Ishikawa (cell line): ENCODE measurements around the gene FURIN.

ENCODE experiments used
- CEBPB ChIP-seq: IDR thresholded peaks from 2 replicates; pipeline ENCODE4 v1.6.1; 2012
- CREB1 ChIP-seq: IDR thresholded peaks from 2 replicates; pipeline ENCODE4 v1.6.1; 2012; ENCODE audit warnings: low read depth
- EGR1 ChIP-seq: IDR thresholded peaks from 2 replicates; pipeline ENCODE4 v1.6.1; 2012
- EP300 ChIP-seq: IDR thresholded peaks from 2 replicates; pipeline ENCODE4 v1.6.1; 2012; ENCODE audit warnings: borderline replicate concordance
- FOXM1 ChIP-seq: IDR thresholded peaks from 2 replicates; pipeline ENCODE4 v1.6.1; 2012; ENCODE audit warnings: low read depth, borderline replicate concordance
- NFIC ChIP-seq: IDR thresholded peaks from 2 replicates; pipeline ENCODE4 v1.6.1; 2012
- RAD21 ChIP-seq: IDR thresholded peaks from 2 replicates; pipeline ENCODE4 v1.6.1; 2012; ENCODE audit warnings: low read depth
- TAF1 ChIP-seq: IDR thresholded peaks from 2 replicates; pipeline ENCODE4 v1.6.1; 2012; ENCODE audit warnings: low read depth, mild to moderate bottlenecking
- TCF12 ChIP-seq: IDR thresholded peaks from 2 replicates; pipeline ENCODE4 v1.6.1; 2012; ENCODE audit warnings: low read depth
- TEAD4 ChIP-seq: IDR thresholded peaks from 2 replicates; pipeline ENCODE4 v1.6.1; 2012
- YY1 ChIP-seq: IDR thresholded peaks from 2 replicates; pipeline ENCODE4 v1.6.1; 2012; ENCODE audit warnings: low read depth
- ZBTB7A ChIP-seq: IDR thresholded peaks from 2 replicates; pipeline ENCODE4 v1.6.1; 2012; ENCODE audit warnings: low read depth
- TF ChIP-seq, protein P1 (sequence below): IDR thresholded peaks from 2 replicates; pipeline ENCODE4 v1.6.1; 2012
- TF ChIP-seq, protein P2 (sequence below): IDR thresholded peaks from 2 replicates; pipeline ENCODE4 v1.6.1; 2012
- TF ChIP-seq, protein P3 (sequence below): IDR thresholded peaks from 2 replicates; pipeline ENCODE4 v1.6.1; 2012; ENCODE audit warnings: low read depth, mild to moderate bottlenecking

Gene FURIN

DNA sequence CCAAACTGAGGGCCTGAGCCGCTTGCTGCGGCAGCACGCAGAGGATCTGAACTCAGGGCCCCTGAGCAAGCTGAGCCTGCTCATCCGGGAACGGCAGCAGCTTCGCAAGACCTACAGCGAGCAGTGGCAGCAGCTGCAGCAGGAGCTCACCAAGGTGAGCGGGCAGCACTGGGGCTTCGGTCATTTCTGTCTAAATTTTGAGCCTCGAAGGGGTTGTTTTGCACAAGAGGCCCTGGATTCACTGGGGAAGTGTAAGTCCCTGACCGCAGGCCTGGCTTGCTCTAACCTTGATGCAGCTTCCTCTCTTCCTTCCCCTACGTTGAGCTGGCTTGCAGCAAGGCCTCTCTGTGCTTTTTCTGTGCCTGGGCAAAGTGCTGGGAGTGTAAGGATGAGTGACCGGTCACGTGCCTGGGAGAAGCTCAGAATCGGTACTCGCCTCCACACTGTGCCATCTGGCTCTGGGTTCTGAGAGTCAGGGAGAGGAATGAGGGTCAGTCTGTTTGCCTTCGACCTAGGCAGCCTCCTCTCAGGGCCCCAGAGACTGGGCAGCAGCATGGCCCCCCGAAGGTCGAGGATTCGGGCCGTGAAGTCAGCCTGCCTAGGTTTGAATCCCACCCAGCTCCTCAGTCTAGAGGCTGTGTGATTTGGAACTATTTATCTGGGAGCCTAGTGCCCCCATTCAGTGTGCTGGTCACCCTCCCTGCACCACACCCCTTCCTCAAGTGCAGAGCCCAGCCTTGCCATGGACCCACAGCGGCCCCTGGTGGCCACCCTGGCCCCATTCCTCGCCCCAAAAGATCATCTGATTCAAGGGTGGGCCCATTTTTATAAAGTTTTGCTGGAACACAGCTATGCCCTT is 17.3 kb downstream of the FURIN start:
- TF ChIP-seq TAF1, result no peak
- TF ChIP-seq CREB1, result no peak
- no peak for TF ChIP-seq EGR1
- TF ChIP-seq YY1, result no peak
- TF ChIP-seq, protein P1, sequence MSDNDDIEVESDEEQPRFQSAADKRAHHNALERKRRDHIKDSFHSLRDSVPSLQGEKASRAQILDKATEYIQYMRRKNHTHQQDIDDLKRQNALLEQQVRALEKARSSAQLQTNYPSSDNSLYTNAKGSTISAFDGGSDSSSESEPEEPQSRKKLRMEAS, result no peak
- peak; percentile 97 for TF ChIP-seq RAD21
- no peak for TF ChIP-seq TCF12
- TF ChIP-seq CEBPB, result no peak
- TF ChIP-seq NFIC, result no peak
- no peak for TF ChIP-seq EP300
- peak; percentile 72; the same call in 1 of the 2 replicates for TF ChIP-seq ZBTB7A
- TF ChIP-seq, protein P2, sequence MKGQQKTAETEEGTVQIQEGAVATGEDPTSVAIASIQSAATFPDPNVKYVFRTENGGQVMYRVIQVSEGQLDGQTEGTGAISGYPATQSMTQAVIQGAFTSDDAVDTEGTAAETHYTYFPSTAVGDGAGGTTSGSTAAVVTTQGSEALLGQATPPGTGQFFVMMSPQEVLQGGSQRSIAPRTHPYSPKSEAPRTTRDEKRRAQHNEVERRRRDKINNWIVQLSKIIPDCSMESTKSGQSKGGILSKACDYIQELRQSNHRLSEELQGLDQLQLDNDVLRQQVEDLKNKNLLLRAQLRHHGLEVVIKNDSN, result no peak
- no peak for TF ChIP-seq FOXM1
- no peak for TF ChIP-seq TEAD4

DNA sequence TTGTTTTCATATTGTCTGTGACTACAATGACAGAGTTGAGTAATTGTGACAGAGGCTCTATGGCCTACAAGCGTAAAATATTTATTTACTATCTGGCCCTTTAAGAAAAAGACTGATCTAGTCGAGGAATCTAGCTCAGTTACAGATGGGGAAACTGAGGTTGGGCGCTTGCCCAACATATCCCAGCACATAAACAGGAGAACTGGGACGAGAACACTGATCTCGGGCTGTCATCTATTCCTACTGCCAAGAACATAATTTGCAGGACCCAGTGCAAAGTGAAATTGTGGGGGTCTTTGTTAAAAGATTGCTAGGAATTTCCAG is 17.9 kb downstream of the FURIN start:
- TF ChIP-seq TCF12 (no peak), CREB1 (no peak), CEBPB (no peak), EGR1 (no peak), ZBTB7A (no peak), TEAD4 (no peak), YY1 (no peak), NFIC (no peak), TAF1 (no peak)
- TF ChIP-seq, protein P2, result no peak
- TF ChIP-seq, protein P1, result no peak

DNA sequence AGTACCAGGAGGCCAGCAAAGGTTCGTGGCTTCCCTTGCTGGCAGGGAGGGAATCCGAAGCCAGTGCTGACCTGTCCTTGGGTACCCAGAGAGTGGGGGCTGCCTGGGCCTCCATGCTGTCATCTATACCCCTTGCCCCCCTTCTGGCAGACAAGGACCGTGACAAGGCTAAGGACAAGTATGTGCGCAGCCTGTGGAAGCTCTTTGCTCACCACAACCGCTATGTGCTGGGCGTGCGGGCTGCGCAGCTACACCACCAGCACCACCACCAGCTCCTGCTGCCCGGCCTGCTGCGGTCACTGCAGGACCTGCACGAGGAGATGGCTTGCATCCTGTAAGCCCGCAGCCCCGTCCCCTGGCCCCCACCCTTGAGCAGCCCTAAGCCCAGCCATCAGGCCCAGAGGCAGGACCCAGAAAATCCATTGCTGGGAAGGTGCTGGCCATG is 18.7 kb downstream of the FURIN start:
- TF ChIP-seq, protein P2, result no peak
- no peak for TF ChIP-seq NFIC

DNA sequence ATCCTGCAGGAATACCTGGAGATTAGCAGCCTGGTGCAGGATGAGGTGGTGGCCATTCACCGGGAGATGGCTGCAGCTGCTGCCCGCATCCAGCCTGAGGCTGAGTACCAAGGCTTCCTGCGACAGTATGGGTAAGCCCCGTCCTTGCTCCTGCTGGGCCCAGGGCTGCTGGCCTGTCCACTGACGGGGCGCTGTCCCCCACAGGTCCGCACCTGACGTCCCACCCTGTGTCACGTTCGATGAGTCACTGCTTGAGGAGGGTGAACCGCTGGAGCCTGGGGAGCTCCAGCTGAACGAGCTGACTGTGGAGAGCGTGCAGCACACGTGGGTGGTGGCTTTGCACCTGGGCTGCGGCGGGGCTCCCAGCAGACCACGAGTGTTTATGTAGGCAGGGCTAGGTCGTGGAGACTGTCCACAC is 20.9 kb downstream of the FURIN start:
- TF ChIP-seq CREB1, result no peak
- no peak for TF ChIP-seq CEBPB
- TF ChIP-seq EGR1, result no peak
- no peak for TF ChIP-seq NFIC
- TF ChIP-seq YY1, result no peak
- TF ChIP-seq, protein P1, result no peak
- TF ChIP-seq, protein P3, sequence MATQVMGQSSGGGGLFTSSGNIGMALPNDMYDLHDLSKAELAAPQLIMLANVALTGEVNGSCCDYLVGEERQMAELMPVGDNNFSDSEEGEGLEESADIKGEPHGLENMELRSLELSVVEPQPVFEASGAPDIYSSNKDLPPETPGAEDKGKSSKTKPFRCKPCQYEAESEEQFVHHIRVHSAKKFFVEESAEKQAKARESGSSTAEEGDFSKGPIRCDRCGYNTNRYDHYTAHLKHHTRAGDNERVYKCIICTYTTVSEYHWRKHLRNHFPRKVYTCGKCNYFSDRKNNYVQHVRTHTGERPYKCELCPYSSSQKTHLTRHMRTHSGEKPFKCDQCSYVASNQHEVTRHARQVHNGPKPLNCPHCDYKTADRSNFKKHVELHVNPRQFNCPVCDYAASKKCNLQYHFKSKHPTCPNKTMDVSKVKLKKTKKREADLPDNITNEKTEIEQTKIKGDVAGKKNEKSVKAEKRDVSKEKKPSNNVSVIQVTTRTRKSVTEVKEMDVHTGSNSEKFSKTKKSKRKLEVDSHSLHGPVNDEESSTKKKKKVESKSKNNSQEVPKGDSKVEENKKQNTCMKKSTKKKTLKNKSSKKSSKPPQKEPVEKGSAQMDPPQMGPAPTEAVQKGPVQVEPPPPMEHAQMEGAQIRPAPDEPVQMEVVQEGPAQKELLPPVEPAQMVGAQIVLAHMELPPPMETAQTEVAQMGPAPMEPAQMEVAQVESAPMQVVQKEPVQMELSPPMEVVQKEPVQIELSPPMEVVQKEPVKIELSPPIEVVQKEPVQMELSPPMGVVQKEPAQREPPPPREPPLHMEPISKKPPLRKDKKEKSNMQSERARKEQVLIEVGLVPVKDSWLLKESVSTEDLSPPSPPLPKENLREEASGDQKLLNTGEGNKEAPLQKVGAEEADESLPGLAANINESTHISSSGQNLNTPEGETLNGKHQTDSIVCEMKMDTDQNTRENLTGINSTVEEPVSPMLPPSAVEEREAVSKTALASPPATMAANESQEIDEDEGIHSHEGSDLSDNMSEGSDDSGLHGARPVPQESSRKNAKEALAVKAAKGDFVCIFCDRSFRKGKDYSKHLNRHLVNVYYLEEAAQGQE, result no peak
- TF ChIP-seq ZBTB7A, result no peak
- no peak for TF ChIP-seq TCF12
- no peak for TF ChIP-seq RAD21
- TF ChIP-seq FOXM1, result no peak
- no peak for TF ChIP-seq TEAD4
- TF ChIP-seq TAF1, result no peak
- TF ChIP-seq EP300, result no peak
- TF ChIP-seq, protein P2, result no peak

DNA sequence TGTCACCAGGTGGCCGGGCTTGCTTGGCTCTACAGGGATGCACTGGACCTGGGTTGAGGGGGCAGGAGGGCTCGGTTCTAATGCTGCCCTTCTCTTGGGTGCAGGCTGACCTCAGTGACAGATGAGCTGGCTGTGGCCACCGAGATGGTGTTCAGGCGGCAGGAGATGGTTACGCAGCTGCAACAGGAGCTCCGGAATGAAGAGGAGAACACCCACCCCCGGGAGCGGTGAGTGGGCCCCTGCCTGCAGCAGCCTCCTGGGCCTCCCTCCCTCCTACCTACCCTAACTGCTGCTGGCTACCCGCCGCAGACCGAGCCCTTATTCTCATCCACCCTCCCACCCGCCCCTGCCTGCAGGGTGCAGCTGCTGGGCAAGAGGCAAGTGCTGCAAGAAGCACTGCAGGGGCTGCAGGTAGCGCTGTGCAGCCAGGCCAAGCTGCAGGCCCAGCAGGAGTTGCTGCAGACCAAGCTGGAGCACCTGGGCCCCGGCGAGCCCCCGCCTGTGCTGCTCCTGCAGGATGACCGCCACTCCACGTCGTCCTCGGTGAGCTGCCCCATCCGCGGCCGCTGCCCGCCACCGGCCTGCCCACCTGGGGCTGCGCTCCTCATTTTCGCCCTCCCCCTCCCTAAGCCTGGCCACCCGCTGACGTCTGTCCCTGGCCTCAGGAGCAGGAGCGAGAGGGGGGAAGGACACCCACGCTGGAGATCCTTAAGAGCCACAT is 21.5 kb downstream of the FURIN start:
- TF ChIP-seq, protein P1, result no peak
- TF ChIP-seq TCF12, result no peak
- TF ChIP-seq RAD21, result no peak
- TF ChIP-seq FOXM1, result no peak
- TF ChIP-seq CEBPB, result no peak
- TF ChIP-seq YY1, result no peak
- TF ChIP-seq, protein P2, result no peak
- no peak for TF ChIP-seq CREB1

DNA sequence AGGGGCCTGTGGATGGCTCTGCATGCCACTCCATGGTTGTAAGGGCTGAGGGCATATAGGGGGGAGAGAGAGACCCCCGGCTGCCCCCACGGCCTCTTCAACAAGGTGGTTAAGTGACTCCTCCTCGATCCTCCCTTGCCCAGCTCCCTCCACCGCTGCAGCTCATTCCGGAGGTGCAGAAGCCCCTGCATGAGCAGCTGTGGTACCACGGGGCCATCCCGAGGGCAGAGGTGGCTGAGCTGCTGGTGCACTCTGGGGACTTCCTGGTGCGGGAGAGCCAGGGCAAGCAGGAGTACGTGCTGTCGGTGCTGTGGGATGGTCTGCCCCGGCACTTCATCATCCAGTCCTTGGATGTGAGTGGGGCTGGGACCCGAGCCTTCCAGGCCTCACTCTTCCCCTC is 22.5 kb downstream of the FURIN start:
- TF ChIP-seq TCF12, result no peak
- no peak for TF ChIP-seq RAD21
- no peak for TF ChIP-seq NFIC
- no peak for TF ChIP-seq ZBTB7A
